Right atrium auricular region (tissue), 2 donors: ENCODE results near the gene WDR47. TPM values are rescaled to one million over a fixed set of nuclear protein-coding genes. Genes with fewer than 3 reads are reported as not detected.
"Not testable (repeated sequence)": the region's sequence is repeated elsewhere in the genome, so short reads cannot be mapped to it uniquely, and the experiment has no call there.

Experiments used
- DNase-seq: peaks from one replicate; pipeline ENCODE4 v3.0.0-alpha.2; 2019; ENCODE audit warnings: low spot score
- H3K27ac ChIP-seq, 2 donors: fragments of 200-600 bp; sonication (generic); 1 replicate in 1 of 2; 2 replicates in 1 of 2; pipeline ENCODE4 v1.5.1; 2016 to 2019
- H3K27me3 ChIP-seq, 2 donors: fragments of 200-600 bp; sonication (generic); one replicate each; pipeline versions ENCODE4 v1.5.1 to v1.6.0; 2017 to 2019
- H3K36me3 ChIP-seq: fragments of 200-600 bp; sonication (generic); one replicate; pipeline ENCODE4 v1.5.1; 2016
- H3K4me1 ChIP-seq, 2 donors: fragments of 200-600 bp; sonication (generic); one replicate each; pipeline versions ENCODE4 v1.5.1 to v1.6.0; 2017 to 2019
- H3K4me3 ChIP-seq, 2 donors: fragments of 200-600 bp; sonication (generic); 1 replicate in 1 of 2; 2 replicates in 1 of 2; pipeline ENCODE4 v1.5.1; 2017 to 2019; ENCODE audit warnings: mild to moderate bottlenecking in 1 of 2, moderate library complexity in 1 of 2
- H3K9me3 ChIP-seq, 2 donors: fragments of 200-600 bp; sonication (generic); one replicate each; pipeline ENCODE4 v1.5.1; 2019
- CTCF ChIP-seq, 2 donors: fragments of 200-600 bp; sonication (generic); IDR thresholded peaks; one replicate each; pipeline ENCODE4 v1.5.1; 2019; ENCODE audit warnings: antibody characterized with exemption in 2 of 2
- total RNA-seq, 2 donors: library from RNA; depleted of rRNA; stranded (reverse); fragments of >200 nt; gene quantifications; one replicate each; pipeline ENCODE4 v1.1.0, GENCODE V29; 2016

Gene WDR47
- total RNA-seq, 2 donors from 2014 or later = 14.0 to 22.4 TPM

GRCh38 chr1:109017134-109017533, 24.8 kb downstream of the WDR47 start:
- no peak for TF ChIP-seq CTCF (IDR thresholded peaks at IDR 0.05)
- peaks cover 40% of the 10 kb centered on the region for H3K36me3 ChIP-seq
- no peak for DNase-seq
- H3K9me3 ChIP-seq = no peaks in the 10 kb centered on the region
- no peaks in the 10 kb centered on the region for H3K4me1 ChIP-seq
- no peak overlapping the region for H3K4me3 ChIP-seq
- no peaks in the 10 kb centered on the region for H3K27me3 ChIP-seq
- H3K27ac ChIP-seq = no peak overlapping the region

- no peaks in the 10 kb centered on the region for H3K4me1 ChIP-seq
- no peak for TF ChIP-seq CTCF (IDR thresholded peaks at IDR 0.05)
- H3K27ac ChIP-seq = no peak overlapping the region
- no peak overlapping the region for H3K4me3 ChIP-seq
- no peak for DNase-seq
- H3K36me3 ChIP-seq = peaks cover 37% of the 10 kb centered on the region
- no peaks in the 10 kb centered on the region for H3K9me3 ChIP-seq
- H3K27me3 ChIP-seq = no peaks in the 10 kb centered on the region
These were observed 30.6 kb downstream of the WDR47 start for GRCh38 chr1:109011335-109011734.

GRCh38 chr1:108996622-108997021, 45.3 kb downstream of the WDR47 start:
- Histone ChIP-seq H3K9me3 (peaks cover 0 to 12% of the 10 kb centered on the region in 2 donors), H3K36me3 (peaks cover 43% of the 10 kb centered on the region)
- not testable (repeated sequence) for DNase-seq, H3K4me3 ChIP-seq, H3K27me3 ChIP-seq, H3K27ac ChIP-seq, H3K4me1 ChIP-seq

- no peak for TF ChIP-seq CTCF (IDR thresholded peaks at IDR 0.05)
- no peaks in the 10 kb centered on the region for H3K27me3 ChIP-seq
- H3K9me3 ChIP-seq = no peaks in the 10 kb centered on the region
- peaks cover 25% of the 10 kb centered on the region for H3K36me3 ChIP-seq
- H3K4me3 ChIP-seq = no peak overlapping the region
- H3K27ac ChIP-seq = no peak overlapping the region
- no peak for DNase-seq
- H3K4me1 ChIP-seq = no peaks in the 10 kb centered on the region
These were observed 58.8 kb downstream of the WDR47 start for GRCh38 chr1:108983114-108983513.

- Histone ChIP-seq H3K4me3 (no peak overlapping the region), H3K4me1 (no peaks in the 10 kb centered on the region), H3K9me3 (no peaks in the 10 kb centered on the region), H3K36me3 (peaks cover 12% of the 10 kb centered on the region), H3K27ac (no peak overlapping the region), H3K27me3 (no peaks in the 10 kb centered on the region)
- no peak for TF ChIP-seq CTCF (IDR thresholded peaks at IDR 0.05)
- no peak for DNase-seq
These were observed 65.2 kb downstream of the WDR47 start for GRCh38 chr1:108976658-108977057.

- no peak for DNase-seq
- peaks cover 17% of the 10 kb centered on the region for H3K36me3 ChIP-seq
These were observed 69.0 kb downstream of the WDR47 start for GRCh38 chr1:108972951-108973350.

More at GRCh38 chr1:108972951-108973350, 69.0 kb downstream of the WDR47 start:
- Histone ChIP-seq H3K9me3 (no peaks in the 10 kb centered on the region), H3K4me1 (no peaks in the 10 kb centered on the region), H3K27ac (no peak overlapping the region), H3K27me3 (no peaks in the 10 kb centered on the region), H3K4me3 (no peak overlapping the region)
- TF ChIP-seq CTCF (IDR thresholded peaks at IDR 0.05) = no peak
